Caco-2 (cell line): ENCODE measurements around the gene JARID2. TPM values are rescaled to one million over a fixed set of nuclear protein-coding genes. Genes with fewer than 3 reads are reported as not detected.

Experiments used
- BruUV-seq: library from RNA; stranded (reverse); fragments of 400-500 nt; replicated peaks from 2 replicates; lab custom pipeline; 2021; lab: Mats Ljungman, UMichigan
- CTCF ChIA-PET: fragments of 300-600 bp; sonication (Branson Sonifier 250); formaldehyde crosslinking; loops from one replicate; lab custom pipeline; 2022; ENCODE audit warnings: antibody characterized with exemption; lab: Charles Lee
- POLR2A ChIA-PET: fragments of 300-600 bp; sonication (Branson Sonifier 250); formaldehyde crosslinking; loops from one replicate; lab custom pipeline; 2022; ENCODE audit warnings: antibody characterized with exemption; lab: Charles Lee
- DNase-seq, 2 experiments: peaks; one replicate each; pipeline versions ENCODE4 v3.0.0 to v3.0.0-alpha.2; 2020 to 2022
- H3K27me3 ChIP-seq: replicated peaks from 2 replicates; pipeline ENCODE4 v1.6.0; 2011; ENCODE audit warnings: low read length; ENCODE audit not compliant: control insufficient read depth, insufficient read depth
- H3K36me3 ChIP-seq: 2 replicates; pipeline ENCODE4 v1.5.1; 2011; ENCODE audit warnings: low read length; ENCODE audit not compliant: control insufficient read depth, insufficient read depth
- H3K4me1 ChIP-seq: fragments of 250-450 bp; sonication (Bioruptor Pico); 2 replicates; pipeline ENCODE4 v1.5.1; 2020; ENCODE audit warnings: mild to moderate bottlenecking
- H3K4me3 ChIP-seq: 2 replicates; pipeline ENCODE4 v1.5.1; 2011; ENCODE audit warnings: low read depth, mild to moderate bottlenecking, control low read depth, low read length
- H3K9me3 ChIP-seq: fragments of 250-450 bp; sonication (Bioruptor Pico); 2 replicates; pipeline ENCODE4 v1.5.1; 2020; ENCODE audit warnings: mild to moderate bottlenecking, moderate library complexity
- H3K27ac Mint-ChIP-seq: one replicate; pipeline ENCODE4 v1.8.0; 2022; ENCODE audit warnings: mixed read lengths; ENCODE audit not compliant: unreplicated experiment
- H3K27me3 Mint-ChIP-seq: one replicate; pipeline ENCODE4 v1.8.0; 2022; ENCODE audit warnings: mixed read lengths; ENCODE audit not compliant: insufficient read depth, unreplicated experiment
- H3K36me3 Mint-ChIP-seq: one replicate; pipeline ENCODE4 v1.8.0; 2022; ENCODE audit warnings: mild to moderate bottlenecking, mixed read lengths; ENCODE audit not compliant: insufficient read depth, unreplicated experiment
- H3K4me1 Mint-ChIP-seq: one replicate; pipeline ENCODE4 v1.8.0; 2022; ENCODE audit warnings: low read depth, mixed read lengths; ENCODE audit not compliant: unreplicated experiment
- H3K4me3 Mint-ChIP-seq: one replicate; pipeline ENCODE4 v1.8.0; 2022; ENCODE audit warnings: mild to moderate bottlenecking, moderate library complexity, mixed read lengths; ENCODE audit not compliant: unreplicated experiment
- H3K9me3 Mint-ChIP-seq: one replicate; pipeline ENCODE4 v1.8.0; 2022; ENCODE audit warnings: mixed read lengths; ENCODE audit not compliant: unreplicated experiment
- intact Hi-C: fragments of 100-400 bp; cut with micrococcal nuclease; formaldehyde crosslinking; loops from one replicate; pipeline ENCODE4 v1.10.0; 2022; ENCODE audit not compliant: unreplicated experiment
- total RNA-seq: library from RNA; stranded (reverse); gene quantifications from 2 replicates; pipeline ENCODE4 v1.2.3, GENCODE V29; 2022
- TF ChIP-seq, protein P1 (sequence below), 2 experiments: fragments of 200-600 bp in 1 of 2; IDR thresholded peaks; 1 replicate in 1 of 2; 2 replicates in 1 of 2; pipeline versions ENCODE4 v1.5.1 to v1.8.0; 2011 to 2022; ENCODE audit warnings: antibody characterized with exemption in 1 of 2, control low read depth in 1 of 2, inconsistent platforms in 1 of 2, low read depth in 1 of 2, low read length in 1 of 2, mild to moderate bottlenecking in 1 of 2, moderate library complexity in 1 of 2; ENCODE audit not compliant: insufficient read depth in 1 of 2, severe bottlenecking in 1 of 2, unreplicated experiment in 1 of 2

The JARID2 gene
- total RNA-seq, 1 experiment from 2014 or later = 18.3 TPM

DNA sequence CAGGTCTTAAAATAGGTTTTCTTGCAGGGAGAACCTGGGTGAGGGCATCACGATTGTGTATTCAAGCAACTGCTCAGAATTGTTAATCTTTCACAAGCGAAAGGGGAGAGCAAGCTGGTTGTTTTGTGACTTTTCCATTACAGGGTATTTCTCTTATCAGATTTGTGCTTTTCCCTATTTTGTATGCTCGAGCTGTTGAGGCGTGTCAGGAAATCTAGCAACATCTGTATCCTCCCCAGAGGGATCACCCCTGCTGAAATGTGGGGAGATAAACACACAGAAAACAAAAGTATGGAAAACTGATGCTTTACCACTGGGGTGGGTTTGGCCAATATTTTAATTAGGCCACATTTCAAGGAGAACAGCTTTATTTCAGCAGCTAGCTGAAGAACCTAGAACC, 230.0 kb downstream of the JARID2 start:
- no peak for DNase-seq
- no peak overlapping the region for H3K27ac Mint-ChIP-seq
- no TSS peak for BruUV-seq
- H3K36me3 Mint-ChIP-seq = no peaks in the 10 kb centered on the region
- H3K4me1 ChIP-seq = no peaks in the 10 kb centered on the region
- no peaks in the 10 kb centered on the region for H3K36me3 ChIP-seq
- H3K9me3 ChIP-seq = no peaks in the 10 kb centered on the region
- no peak overlapping the region for H3K4me3 Mint-ChIP-seq
- ChIA-PET POLR2A (interaction anchor here (0.5 kb wide), 1 partner anchor 302 kb away, joined by 6 read pairs; no protein-coding TSS in a partner anchor), CTCF (no interaction called here)
- H3K9me3 Mint-ChIP-seq = no peaks in the 10 kb centered on the region
- no peak overlapping the region for H3K4me3 ChIP-seq
- intact Hi-C loops = no loop called here
- H3K27me3 ChIP-seq = no peaks in the 10 kb centered on the region
- no peaks in the 10 kb centered on the region for H3K4me1 Mint-ChIP-seq
- TF ChIP-seq, protein P1, sequence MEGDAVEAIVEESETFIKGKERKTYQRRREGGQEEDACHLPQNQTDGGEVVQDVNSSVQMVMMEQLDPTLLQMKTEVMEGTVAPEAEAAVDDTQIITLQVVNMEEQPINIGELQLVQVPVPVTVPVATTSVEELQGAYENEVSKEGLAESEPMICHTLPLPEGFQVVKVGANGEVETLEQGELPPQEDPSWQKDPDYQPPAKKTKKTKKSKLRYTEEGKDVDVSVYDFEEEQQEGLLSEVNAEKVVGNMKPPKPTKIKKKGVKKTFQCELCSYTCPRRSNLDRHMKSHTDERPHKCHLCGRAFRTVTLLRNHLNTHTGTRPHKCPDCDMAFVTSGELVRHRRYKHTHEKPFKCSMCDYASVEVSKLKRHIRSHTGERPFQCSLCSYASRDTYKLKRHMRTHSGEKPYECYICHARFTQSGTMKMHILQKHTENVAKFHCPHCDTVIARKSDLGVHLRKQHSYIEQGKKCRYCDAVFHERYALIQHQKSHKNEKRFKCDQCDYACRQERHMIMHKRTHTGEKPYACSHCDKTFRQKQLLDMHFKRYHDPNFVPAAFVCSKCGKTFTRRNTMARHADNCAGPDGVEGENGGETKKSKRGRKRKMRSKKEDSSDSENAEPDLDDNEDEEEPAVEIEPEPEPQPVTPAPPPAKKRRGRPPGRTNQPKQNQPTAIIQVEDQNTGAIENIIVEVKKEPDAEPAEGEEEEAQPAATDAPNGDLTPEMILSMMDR (IDR thresholded peaks at IDR 0.05; ENCODE audit: insufficient read depth in 1 of 2, low read depth in 1 of 2, low read length in 1 of 2, severe bottlenecking in 1 of 2, unreplicated experiment in 1 of 2) = no peak
- H3K27me3 Mint-ChIP-seq = no peaks in the 10 kb centered on the region

DNA sequence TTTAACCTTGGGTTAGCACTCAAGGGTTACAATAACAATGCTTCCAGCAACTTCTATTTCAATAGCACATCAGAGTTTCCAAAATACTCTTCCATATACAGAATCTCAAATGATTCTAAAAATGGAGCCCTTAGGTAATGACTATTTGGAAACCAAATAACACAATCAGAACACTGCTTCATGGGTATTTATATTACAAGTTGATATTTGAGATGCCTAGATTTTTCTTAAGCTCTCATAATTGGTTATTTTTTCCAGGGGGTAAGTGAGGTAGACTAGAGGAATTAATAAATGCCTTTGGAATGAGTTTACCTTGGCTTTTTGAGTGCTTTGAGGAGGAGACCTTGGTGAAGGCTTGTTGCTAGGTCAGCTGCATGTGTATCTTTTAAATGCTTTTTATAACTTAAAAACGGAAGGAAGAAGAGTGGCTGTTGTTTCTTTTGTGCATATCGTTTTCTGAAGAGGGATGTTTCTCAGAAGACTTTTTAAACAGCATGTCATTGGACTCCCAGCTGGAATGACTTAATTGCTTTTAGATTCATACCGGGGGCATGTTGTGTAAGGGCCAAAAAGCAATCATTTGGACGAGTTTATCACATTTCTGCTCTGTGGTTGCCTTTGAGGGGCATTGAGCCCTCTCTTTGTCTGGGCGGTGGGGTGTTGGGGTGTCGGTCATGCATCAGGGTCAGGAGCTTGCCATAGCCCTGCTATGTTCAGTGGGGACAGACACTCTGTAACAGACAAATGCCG, 230.9 kb downstream of the JARID2 start:
- H3K27me3 ChIP-seq = no peaks in the 10 kb centered on the region
- no peaks in the 10 kb centered on the region for H3K36me3 ChIP-seq
- H3K4me3 ChIP-seq = no peak overlapping the region
- POLR2A ChIA-PET = interaction anchor here (0.5 kb wide), 1 partner anchor 303 kb away, joined by 6 read pairs; no protein-coding TSS in a partner anchor
- no TSS peak for BruUV-seq
- H3K4me1 Mint-ChIP-seq = no peaks in the 10 kb centered on the region
- CTCF ChIA-PET = no interaction called here
- TF ChIP-seq, protein P1 (IDR thresholded peaks at IDR 0.05; ENCODE audit: insufficient read depth in 1 of 2, low read depth in 1 of 2, low read length in 1 of 2, severe bottlenecking in 1 of 2, unreplicated experiment in 1 of 2) = no peak
- H3K27ac Mint-ChIP-seq = no peak overlapping the region
- DNase-seq = no peak
- H3K27me3 Mint-ChIP-seq = no peaks in the 10 kb centered on the region
- H3K36me3 Mint-ChIP-seq = no peaks in the 10 kb centered on the region
- H3K9me3 Mint-ChIP-seq = no peaks in the 10 kb centered on the region
- intact Hi-C loops = no loop called here
- H3K4me3 Mint-ChIP-seq = no peak overlapping the region
- no peaks in the 10 kb centered on the region for H3K9me3 ChIP-seq
- H3K4me1 ChIP-seq = no peaks in the 10 kb centered on the region

DNA sequence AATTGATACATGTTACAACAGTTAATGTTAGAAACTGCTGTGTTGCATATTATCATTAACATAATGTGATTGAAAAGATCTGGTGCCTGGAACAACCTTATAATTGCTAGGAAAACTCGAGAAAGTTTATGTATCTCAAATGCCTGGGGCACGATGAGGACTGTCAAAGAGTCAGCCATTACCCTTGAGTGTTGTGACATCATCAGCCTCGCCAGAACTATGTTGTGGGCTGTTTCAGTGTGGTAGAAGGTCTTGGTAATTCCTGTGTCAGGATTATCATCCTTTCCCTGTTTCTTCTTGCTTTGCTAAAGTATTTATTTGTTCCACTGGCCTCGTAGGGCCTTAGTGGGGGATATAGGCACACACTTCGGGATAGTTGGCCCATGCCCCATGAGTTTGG, 231.9 kb downstream of the JARID2 start:
- H3K9me3 ChIP-seq = no peaks in the 10 kb centered on the region
- intact Hi-C loops = no loop called here
- ChIA-PET CTCF (interaction anchor here (0.6 kb wide), 2 partner anchors 88 to 149 kb away, joined by 4 to 5 read pairs; no protein-coding TSS in a partner anchor), POLR2A (no interaction called here)
- H3K27me3 ChIP-seq = no peaks in the 10 kb centered on the region
- no TSS peak for BruUV-seq
- no peak overlapping the region for H3K4me3 Mint-ChIP-seq
- H3K4me1 Mint-ChIP-seq = no peaks in the 10 kb centered on the region
- DNase-seq = no peak
- TF ChIP-seq, protein P1 (IDR thresholded peaks at IDR 0.05; ENCODE audit: insufficient read depth in 1 of 2, low read depth in 1 of 2, low read length in 1 of 2, severe bottlenecking in 1 of 2, unreplicated experiment in 1 of 2) = no peak
- no peaks in the 10 kb centered on the region for H3K36me3 Mint-ChIP-seq
- H3K4me1 ChIP-seq = no peaks in the 10 kb centered on the region
- no peaks in the 10 kb centered on the region for H3K36me3 ChIP-seq
- no peaks in the 10 kb centered on the region for H3K27me3 Mint-ChIP-seq
- H3K9me3 Mint-ChIP-seq = no peaks in the 10 kb centered on the region
- no peak overlapping the region for H3K27ac Mint-ChIP-seq
- no peak overlapping the region for H3K4me3 ChIP-seq
